Peyer's patch (tissue), 4 donors: ENCODE measurements around the gene IKZF2. TPM values are rescaled to one million over a fixed set of nuclear protein-coding genes. Genes with fewer than 3 reads are reported as not detected.

Experiments
- DNase-seq, 3 donors: peaks; one replicate each; pipeline ENCODE4 v3.0.0-alpha.2; 2017 to 2019
- H3K27ac ChIP-seq, 4 donors: fragments of 200-600 bp; sonication (generic); one replicate each; pipeline ENCODE4 v1.5.1; 2016 to 2019
- H3K27me3 ChIP-seq, 2 donors: fragments of 200-600 bp; sonication (generic); one replicate each; pipeline ENCODE4 v1.5.1; 2019
- H3K36me3 ChIP-seq, 3 donors: fragments of 200-600 bp; sonication (generic); one replicate each; pipeline ENCODE4 v1.5.1; 2016 to 2019
- H3K4me1 ChIP-seq, 4 donors: fragments of 200-600 bp; sonication (generic); one replicate each; pipeline ENCODE4 v1.5.1; 2016 to 2019
- H3K4me3 ChIP-seq, 4 donors: fragments of 200-600 bp; sonication (generic); 1 replicate in 3 of 4; 2 replicates in 1 of 4; pipeline ENCODE4 v1.5.1; 2016 to 2019; ENCODE audit warnings: mild to moderate bottlenecking in 1 of 4
- H3K9me3 ChIP-seq, 4 donors: fragments of 200-600 bp; sonication (generic); one replicate each; pipeline ENCODE4 v1.5.1; 2016 to 2019; ENCODE audit warnings: mild to moderate bottlenecking in 1 of 4
- POLR2A ChIP-seq, 2 donors: fragments of 450-650 bp; IDR thresholded peaks; one replicate each; pipeline ENCODE4 v1.5.1; 2017; ENCODE audit warnings: antibody characterized with exemption in 2 of 2, mild to moderate bottlenecking in 2 of 2, moderate library complexity in 2 of 2
- total RNA-seq, 4 donors: library from RNA; depleted of rRNA; stranded (reverse); fragments of >200 nt; gene quantifications; one replicate each; pipeline ENCODE4 v1.1.0, GENCODE V29; 2016
- TF ChIP-seq, protein P1 (sequence below), 6 experiments: fragments of 450-650 bp in 4 of 6; fragments of 200-600 bp in 2 of 6; sonication (generic) in 1 of 6; IDR thresholded peaks; one replicate each; pipeline ENCODE4 v1.5.1; 2017 to 2019; ENCODE audit warnings: antibody characterized with exemption in 6 of 6, mild to moderate bottlenecking in 3 of 6, moderate library complexity in 1 of 6

Gene IKZF2
- total RNA-seq, 4 donors from 2014 or later = 4.2 to 8.3 (median 6.1) TPM

DNA sequence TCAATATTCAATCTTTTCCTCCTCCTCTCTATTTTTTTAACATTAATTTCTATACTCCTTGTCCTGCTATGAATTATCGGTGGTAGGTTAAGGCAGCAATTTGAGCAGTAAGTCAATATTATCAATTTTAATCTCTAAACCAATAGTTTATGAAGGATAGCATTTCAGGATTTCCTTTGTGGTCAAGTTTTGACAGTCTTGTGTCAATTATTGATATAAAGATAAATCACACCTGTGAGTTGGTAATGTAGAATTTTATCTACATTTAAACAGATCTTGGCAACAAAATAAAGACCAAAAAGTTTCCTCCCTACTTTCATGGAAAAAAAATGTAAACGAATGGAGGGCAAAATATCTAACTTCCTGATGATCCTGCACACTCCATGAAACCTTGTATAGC is 87.3 kb downstream of the IKZF2 start:
- TF ChIP-seq POLR2A (IDR thresholded peaks at IDR 0.05) = no peak
- Histone ChIP-seq H3K36me3 (no peaks in the 10 kb centered on the region), H3K4me1 (peaks cover 0 to 6% (median 0%) of the 10 kb centered on the region in 4 donors), H3K27ac (no peak overlapping the region), H3K27me3 (no peaks in the 10 kb centered on the region), H3K9me3 (no peaks in the 10 kb centered on the region), H3K4me3 (no peak overlapping the region)
- no peak for DNase-seq

DNA sequence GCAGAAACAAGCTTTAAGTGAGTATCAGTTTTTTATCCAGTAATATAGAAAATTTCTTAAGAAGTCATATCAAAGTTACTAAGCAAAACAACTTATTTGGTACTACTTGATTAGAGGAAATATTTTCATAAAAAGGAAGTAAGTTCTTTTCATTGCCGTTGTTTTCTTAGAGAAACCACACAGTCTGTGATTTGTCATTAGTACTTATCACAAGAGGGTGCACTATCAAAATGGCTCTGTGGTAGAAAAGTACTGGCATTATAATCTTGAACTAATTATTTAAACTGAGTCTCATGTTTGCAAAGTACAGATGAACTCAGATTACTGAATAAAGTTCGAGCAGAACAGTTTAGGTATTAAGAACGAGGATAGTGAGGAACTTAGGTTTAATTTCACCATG is 93.4 kb downstream of the IKZF2 start:
- H3K9me3 ChIP-seq = no peaks in the 10 kb centered on the region
- H3K27me3 ChIP-seq = no peaks in the 10 kb centered on the region
- H3K36me3 ChIP-seq = no peaks in the 10 kb centered on the region
- H3K4me1 ChIP-seq = no peaks in the 10 kb centered on the region
- DNase-seq = no peak
- H3K4me3 ChIP-seq = no peak overlapping the region
- H3K27ac ChIP-seq = no peak overlapping the region
- TF ChIP-seq POLR2A (IDR thresholded peaks at IDR 0.05) = no peak
- TF ChIP-seq, protein P1, sequence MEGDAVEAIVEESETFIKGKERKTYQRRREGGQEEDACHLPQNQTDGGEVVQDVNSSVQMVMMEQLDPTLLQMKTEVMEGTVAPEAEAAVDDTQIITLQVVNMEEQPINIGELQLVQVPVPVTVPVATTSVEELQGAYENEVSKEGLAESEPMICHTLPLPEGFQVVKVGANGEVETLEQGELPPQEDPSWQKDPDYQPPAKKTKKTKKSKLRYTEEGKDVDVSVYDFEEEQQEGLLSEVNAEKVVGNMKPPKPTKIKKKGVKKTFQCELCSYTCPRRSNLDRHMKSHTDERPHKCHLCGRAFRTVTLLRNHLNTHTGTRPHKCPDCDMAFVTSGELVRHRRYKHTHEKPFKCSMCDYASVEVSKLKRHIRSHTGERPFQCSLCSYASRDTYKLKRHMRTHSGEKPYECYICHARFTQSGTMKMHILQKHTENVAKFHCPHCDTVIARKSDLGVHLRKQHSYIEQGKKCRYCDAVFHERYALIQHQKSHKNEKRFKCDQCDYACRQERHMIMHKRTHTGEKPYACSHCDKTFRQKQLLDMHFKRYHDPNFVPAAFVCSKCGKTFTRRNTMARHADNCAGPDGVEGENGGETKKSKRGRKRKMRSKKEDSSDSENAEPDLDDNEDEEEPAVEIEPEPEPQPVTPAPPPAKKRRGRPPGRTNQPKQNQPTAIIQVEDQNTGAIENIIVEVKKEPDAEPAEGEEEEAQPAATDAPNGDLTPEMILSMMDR (IDR thresholded peaks at IDR 0.05) = no peak

DNA sequence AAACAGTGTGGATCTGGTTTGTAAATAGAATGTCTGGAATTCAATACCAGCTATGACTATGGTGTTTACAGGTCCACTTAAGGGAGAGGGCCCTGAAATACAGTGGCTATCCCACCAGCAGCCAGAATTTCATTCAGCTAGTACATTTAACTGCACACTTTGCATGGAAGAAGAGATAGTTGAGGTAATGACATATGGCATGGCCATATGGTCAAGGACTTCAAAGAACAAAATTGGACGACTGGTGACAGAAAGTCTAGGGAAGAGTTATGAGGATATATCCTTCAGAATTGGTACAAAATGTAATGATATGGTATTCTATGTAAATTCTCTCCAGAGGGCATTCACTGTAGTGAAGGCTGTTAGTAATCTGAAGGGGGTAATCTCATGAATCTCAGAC is 105.0 kb downstream of the IKZF2 start:
- Histone ChIP-seq H3K4me3 (no peak overlapping the region), H3K36me3 (no peaks in the 10 kb centered on the region), H3K4me1 (no peaks in the 10 kb centered on the region), H3K9me3 (no peaks in the 10 kb centered on the region), H3K27ac (no peak overlapping the region), H3K27me3 (no peaks in the 10 kb centered on the region)
- TF ChIP-seq, protein P1 (IDR thresholded peaks at IDR 0.05) = no peak
- no peak for TF ChIP-seq POLR2A (IDR thresholded peaks at IDR 0.05)
- DNase-seq = no peak

DNA sequence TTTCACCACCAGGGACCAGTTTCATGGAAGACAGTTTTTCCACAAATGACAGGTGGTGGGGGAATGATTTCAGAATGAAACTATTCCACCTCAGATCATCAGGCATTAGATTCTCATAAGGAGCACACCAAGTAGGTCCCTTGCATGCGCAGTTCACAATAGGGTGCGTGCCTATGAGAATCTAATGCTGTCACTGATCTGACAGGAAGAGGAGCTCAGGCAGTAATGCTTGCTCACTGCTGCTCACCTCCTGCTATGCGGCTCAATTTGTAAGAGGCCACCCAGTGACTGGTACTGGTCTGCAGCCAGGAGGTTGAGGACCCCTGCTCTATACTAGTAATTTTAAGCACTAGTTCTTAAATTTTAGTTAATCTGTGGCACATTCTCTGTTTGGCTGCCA is 107.8 kb downstream of the IKZF2 start:
- Histone ChIP-seq H3K4me3 (no peak overlapping the region), H3K27me3 (no peaks in the 10 kb centered on the region), H3K4me1 (no peaks in the 10 kb centered on the region), H3K27ac (no peak overlapping the region), H3K36me3 (no peaks in the 10 kb centered on the region), H3K9me3 (no peaks in the 10 kb centered on the region)
- no peak for DNase-seq
- no peak for TF ChIP-seq POLR2A (IDR thresholded peaks at IDR 0.05)
- TF ChIP-seq, protein P1 (IDR thresholded peaks at IDR 0.05) = no peak

DNA sequence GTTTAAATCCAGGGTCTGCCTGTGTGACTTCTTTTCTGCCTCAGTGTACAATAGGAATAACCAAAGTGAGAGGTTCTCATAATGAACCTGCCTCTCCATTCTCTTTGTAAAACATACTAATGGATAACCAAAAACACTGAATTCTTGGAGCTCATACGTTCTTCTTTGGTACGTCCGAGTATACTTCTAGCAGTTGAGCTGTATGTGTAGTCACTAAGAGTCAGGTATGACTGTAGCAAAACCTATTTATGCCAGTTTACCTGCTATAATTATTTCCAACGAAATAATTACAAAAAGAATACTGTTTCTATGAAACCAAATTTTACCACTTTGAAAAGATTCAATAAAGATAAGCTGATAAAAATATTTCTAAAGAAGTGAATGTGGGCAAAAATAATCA is 109.2 kb downstream of the IKZF2 start:
- Histone ChIP-seq H3K27me3 (no peaks in the 10 kb centered on the region), H3K9me3 (no peaks in the 10 kb centered on the region), H3K36me3 (no peaks in the 10 kb centered on the region), H3K4me3 (no peak overlapping the region), H3K27ac (no peak overlapping the region), H3K4me1 (no peaks in the 10 kb centered on the region)
- TF ChIP-seq, protein P1 (IDR thresholded peaks at IDR 0.05) = no peak
- TF ChIP-seq POLR2A (IDR thresholded peaks at IDR 0.05) = no peak
- DNase-seq = no peak

DNA sequence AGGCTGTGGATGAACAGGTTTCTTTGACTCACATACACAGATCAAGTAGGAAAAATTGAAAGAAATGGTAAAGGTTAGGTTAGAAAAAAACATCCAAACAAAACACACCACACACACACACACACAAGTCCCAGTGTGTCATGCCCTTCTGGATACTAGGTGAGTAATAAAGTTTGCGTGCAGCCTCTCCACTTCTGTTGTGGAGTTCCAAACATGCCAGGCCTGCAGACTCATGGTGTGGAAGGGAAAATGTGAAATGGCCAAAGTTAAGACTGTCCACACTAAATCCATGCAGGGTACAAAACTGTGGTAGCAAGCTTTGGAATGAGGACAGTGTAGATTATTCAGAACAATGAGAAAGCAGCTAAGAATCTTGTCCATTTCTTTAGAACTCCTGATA is 114.6 kb downstream of the IKZF2 start:
- DNase-seq = no peak
- no peak overlapping the region for H3K27ac ChIP-seq
- no peaks in the 10 kb centered on the region for H3K4me1 ChIP-seq
- H3K4me3 ChIP-seq = no peak overlapping the region
- no peaks in the 10 kb centered on the region for H3K27me3 ChIP-seq
- no peaks in the 10 kb centered on the region for H3K36me3 ChIP-seq
- no peaks in the 10 kb centered on the region for H3K9me3 ChIP-seq
- TF ChIP-seq, protein P1 (IDR thresholded peaks at IDR 0.05) = no peak
- TF ChIP-seq POLR2A (IDR thresholded peaks at IDR 0.05) = no peak
